ENCODE measurements around the gene ARID1B.

DNA sequence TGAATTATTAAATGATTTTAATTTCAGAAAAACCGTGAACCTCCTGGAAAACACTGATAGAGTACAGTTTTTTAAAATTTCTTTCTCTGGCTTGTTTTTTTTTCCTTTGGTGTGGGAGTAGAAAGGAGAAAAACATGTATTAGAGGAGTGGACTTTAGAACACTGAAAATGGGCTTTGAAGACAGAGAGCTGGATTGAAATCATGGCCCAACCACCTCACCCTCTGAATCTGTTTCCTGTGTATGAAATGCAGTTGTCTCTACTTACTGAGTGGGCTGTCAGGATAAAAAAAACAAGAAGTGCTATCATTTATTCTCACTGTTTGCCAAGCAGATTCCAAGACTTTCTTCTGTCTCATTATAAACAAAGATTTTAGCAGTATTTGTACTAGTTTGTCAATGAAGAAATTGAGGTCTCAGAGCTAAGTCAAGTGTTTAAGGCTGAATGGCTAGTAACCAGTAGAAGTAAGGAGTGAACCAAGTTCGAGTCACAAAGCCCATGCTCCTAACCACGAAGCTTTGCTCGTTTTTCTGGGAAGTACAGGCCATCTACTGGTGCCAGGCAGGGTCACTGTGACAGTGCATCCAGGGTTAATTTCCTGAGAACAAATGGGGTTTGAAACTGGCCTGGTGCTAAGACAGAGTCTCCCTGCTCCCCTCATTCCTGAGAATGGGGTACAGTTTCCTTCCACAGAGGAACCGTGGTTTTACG lies 289.8 kb downstream of the ARID1B start:
- TF ChIP-seq, protein P1, sequence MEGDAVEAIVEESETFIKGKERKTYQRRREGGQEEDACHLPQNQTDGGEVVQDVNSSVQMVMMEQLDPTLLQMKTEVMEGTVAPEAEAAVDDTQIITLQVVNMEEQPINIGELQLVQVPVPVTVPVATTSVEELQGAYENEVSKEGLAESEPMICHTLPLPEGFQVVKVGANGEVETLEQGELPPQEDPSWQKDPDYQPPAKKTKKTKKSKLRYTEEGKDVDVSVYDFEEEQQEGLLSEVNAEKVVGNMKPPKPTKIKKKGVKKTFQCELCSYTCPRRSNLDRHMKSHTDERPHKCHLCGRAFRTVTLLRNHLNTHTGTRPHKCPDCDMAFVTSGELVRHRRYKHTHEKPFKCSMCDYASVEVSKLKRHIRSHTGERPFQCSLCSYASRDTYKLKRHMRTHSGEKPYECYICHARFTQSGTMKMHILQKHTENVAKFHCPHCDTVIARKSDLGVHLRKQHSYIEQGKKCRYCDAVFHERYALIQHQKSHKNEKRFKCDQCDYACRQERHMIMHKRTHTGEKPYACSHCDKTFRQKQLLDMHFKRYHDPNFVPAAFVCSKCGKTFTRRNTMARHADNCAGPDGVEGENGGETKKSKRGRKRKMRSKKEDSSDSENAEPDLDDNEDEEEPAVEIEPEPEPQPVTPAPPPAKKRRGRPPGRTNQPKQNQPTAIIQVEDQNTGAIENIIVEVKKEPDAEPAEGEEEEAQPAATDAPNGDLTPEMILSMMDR (conservative IDR thresholded peaks at IDR 0.05) = no peak
- no peak for TF ChIP-seq ZFX (IDR thresholded peaks at IDR 0.05)
